Glomerular visceral epithelial cell (primary cell): Measurements from ENCODE around the gene OAS3.
"Not testable (repeated sequence)": the region's sequence is repeated elsewhere in the genome, so short reads cannot be mapped to it uniquely, and the experiment has no call there.

Source experiments
- DNase-seq: peaks from one replicate; pipeline ENCODE4 v3.0.0-alpha.2; 2016; ENCODE audit errors: extremely low spot score

Gene OAS3

GRCh38 chr12:112957125-112957524 lies 18.9 kb downstream of the OAS3 start:
- DNase-seq = not testable (repeated sequence)

GRCh38 chr12:112961074-112961473 lies 22.8 kb downstream of the OAS3 start:
- DNase-seq = no peak

- DNase-seq = no peak
Observed at GRCh38 chr12:112961536-112961935, 23.3 kb downstream of the OAS3 start.

- DNase-seq = no peak
Observed at GRCh38 chr12:112962561-112962960, 24.3 kb downstream of the OAS3 start.

GRCh38 chr12:112963227-112963861 lies 25.1 kb downstream of the OAS3 start:
- no peak for DNase-seq

GRCh38 chr12:112964067-112964670 lies 25.9 kb downstream of the OAS3 start:
- no peak for DNase-seq

GRCh38 chr12:112964915-112965314 lies 26.6 kb downstream of the OAS3 start:
- no peak for DNase-seq

GRCh38 chr12:112965643-112966042 lies 27.4 kb downstream of the OAS3 start:
- no peak for DNase-seq

GRCh38 chr12:112967306-112967705 lies 29.0 kb downstream of the OAS3 start:
- no peak for DNase-seq

- no peak for DNase-seq
Observed at GRCh38 chr12:112967858-112968257, 29.6 kb downstream of the OAS3 start.

- DNase-seq = no peak
Observed at GRCh38 chr12:112969547-112970306, 31.5 kb downstream of the OAS3 start.

- DNase-seq = no peak
Observed at GRCh38 chr12:112970391-112970790, 32.1 kb downstream of the OAS3 start.

- peak; percentile 10 for DNase-seq
Observed at GRCh38 chr12:112971248-112971647, 33.0 kb downstream of the OAS3 start.

- DNase-seq = no peak
Observed at GRCh38 chr12:112973011-112973735, 34.9 kb downstream of the OAS3 start.

GRCh38 chr12:112973818-112974231 lies 35.6 kb downstream of the OAS3 start:
- DNase-seq = no peak

GRCh38 chr12:112974904-112975303 lies 36.6 kb downstream of the OAS3 start:
- no peak for DNase-seq

GRCh38 chr12:112977139-112977538 lies 38.9 kb downstream of the OAS3 start:
- DNase-seq = no peak

- no peak for DNase-seq
Observed at GRCh38 chr12:112977641-112978040, 39.4 kb downstream of the OAS3 start.

GRCh38 chr12:112978163-112979040 lies 40.1 kb downstream of the OAS3 start, which contains the start of gene OAS2:
TSS of gene OAS2 (plus strand) at chr12:112978519. CDS start at chr12:112978609, 90 bp downstream.
- peak; percentile 55 for DNase-seq

- no peak for DNase-seq
Observed at GRCh38 chr12:112979041-112979680, 40.9 kb downstream of the OAS3 start.
